IMR-90 (cell line): ENCODE results near the gene LYVE1. TPM values are rescaled to one million over a fixed set of nuclear protein-coding genes. Genes with fewer than 3 reads are reported as not detected.
A peak's percentile ranks its signal among the peaks of the same experiment; 100 is the strongest.

Experiments used
- ATAC-seq: fragments of 200-7000 bp; cut with Tn5 transposase; 2 replicates; pipeline ENCODE4 v1.9.1; 2020; ENCODE audit warnings: low read depth, mild to moderate bottlenecking, moderate library complexity
- BruUV-seq: library from RNA; stranded (reverse); fragments of 400-500 nt; replicated peaks from 2 replicates; lab custom pipeline; 2021; lab: Mats Ljungman, UMichigan
- CTCF ChIA-PET: fragments of 300-600 bp; formaldehyde crosslinking; extraction: SDS; loops from one replicate; lab custom pipeline; 2021; ENCODE audit warnings: antibody characterized with exemption; lab: Yijun Ruan, JAX
- POLR2A ChIA-PET: fragments of 300-600 bp; sonication (Branson Sonifier 250); formaldehyde crosslinking; loops from one replicate; lab custom pipeline; 2022; ENCODE audit warnings: antibody characterized with exemption; ENCODE audit not compliant: unreplicated experiment; lab: Charles Lee
- DNase-seq: peaks from one replicate; pipeline ENCODE4 v3.0.0; 2013
- H2AFZ ChIP-seq: replicated peaks from 2 replicates; pipeline ENCODE3; 2013; ENCODE audit warnings: low read length, mild to moderate bottlenecking; ENCODE audit not compliant: poor library complexity
- H2AK5ac ChIP-seq: 2 replicates; pipeline ENCODE4 v1.6.1; 2013; ENCODE audit warnings: low read depth, low read length, inconsistent platforms
- H2AK9ac ChIP-seq: replicated peaks from 2 replicates; pipeline ENCODE3; 2013; ENCODE audit warnings: mild to moderate bottlenecking, low read depth, low read length, moderate library complexity; ENCODE audit not compliant: poor library complexity
- H2BK120ac ChIP-seq: 2 replicates; pipeline ENCODE4 v1.6.1; 2013; ENCODE audit warnings: low read depth, low read length, inconsistent platforms
- H2BK15ac ChIP-seq: 3 replicates; pipeline ENCODE4 v1.6.1; 2013; ENCODE audit warnings: low read depth, low read length, inconsistent platforms
- H2BK20ac ChIP-seq: 2 replicates; pipeline ENCODE4 v1.6.1; 2013; ENCODE audit warnings: low read depth, mild to moderate bottlenecking, inconsistent platforms, low read length, moderate library complexity
- H2BK5ac ChIP-seq: 2 replicates; pipeline ENCODE4 v1.6.1; 2013; ENCODE audit warnings: mild to moderate bottlenecking, low read depth, low read length, inconsistent platforms; ENCODE audit not compliant: poor library complexity, severe bottlenecking
- H3K14ac ChIP-seq: replicated peaks from 2 replicates; pipeline ENCODE4 v1.6.1; 2013; ENCODE audit warnings: low read depth, low read length, inconsistent platforms
- H3K18ac ChIP-seq: 2 replicates; pipeline ENCODE4 v1.6.1; 2013; ENCODE audit warnings: low read depth, low read length, control low read depth
- H3K23ac ChIP-seq: 2 replicates; pipeline ENCODE4 v1.6.1; 2013; ENCODE audit warnings: low read depth, low read length, inconsistent platforms
- H3K27ac ChIP-seq: 2 replicates; pipeline ENCODE4 v1.5.1; 2013; ENCODE audit warnings: mild to moderate bottlenecking, control low read depth, low read length; ENCODE audit not compliant: insufficient read depth
- H3K27me3 ChIP-seq: 2 replicates; pipeline ENCODE4 v1.6.1; 2013; ENCODE audit warnings: low read length; ENCODE audit not compliant: control insufficient read depth, insufficient read depth
- H3K36me3 ChIP-seq: 2 replicates; pipeline ENCODE4 v1.6.1; 2013; ENCODE audit warnings: low read length, mixed read lengths; ENCODE audit not compliant: control insufficient read depth, insufficient read depth
- H3K4ac ChIP-seq: 2 replicates; pipeline ENCODE4 v1.6.1; 2013; ENCODE audit warnings: low read depth, low read length, inconsistent platforms
- H3K4me1 ChIP-seq: 2 replicates; pipeline ENCODE4 v1.6.1; 2013; ENCODE audit warnings: low read length, mixed read lengths; ENCODE audit not compliant: control insufficient read depth, insufficient read depth
- H3K4me2 ChIP-seq: 2 replicates; pipeline ENCODE4 v1.6.1; 2013; ENCODE audit warnings: low read depth, mild to moderate bottlenecking, control low read depth, low read length, moderate library complexity
- H3K4me3 ChIP-seq: 2 replicates; pipeline ENCODE4 v1.5.1; 2013; ENCODE audit warnings: low read depth, mild to moderate bottlenecking, control low read depth, low read length, moderate library complexity; ENCODE audit not compliant: insufficient read depth
- H3K56ac ChIP-seq: 2 replicates; pipeline ENCODE4 v1.6.1; 2013; ENCODE audit warnings: low read length, inconsistent platforms; ENCODE audit not compliant: insufficient read depth; ENCODE audit errors: extremely low read depth
- H3K79me1 ChIP-seq, 2 experiments: 2 replicates each; pipeline ENCODE4 v1.6.1; 2013; ENCODE audit warnings: low read length in 2 of 2, inconsistent platforms in 1 of 2, low read depth in 1 of 2
- H3K9ac ChIP-seq: 2 replicates; pipeline ENCODE4 v1.6.1; 2013; ENCODE audit warnings: low read depth, low read length, control low read depth
- H3K9me1 ChIP-seq: 2 replicates; pipeline ENCODE4 v1.6.1; 2013; ENCODE audit warnings: low read length, inconsistent platforms; ENCODE audit not compliant: insufficient read depth
- H3K9me3 ChIP-seq: 2 replicates; pipeline ENCODE4 v1.6.1; 2013; ENCODE audit warnings: low read length; ENCODE audit not compliant: control insufficient read depth, insufficient read depth
- H4K20me1 ChIP-seq: 2 replicates; pipeline ENCODE4 v1.6.1; 2013; ENCODE audit warnings: low read length, inconsistent platforms; ENCODE audit not compliant: insufficient read depth
- H4K5ac ChIP-seq: 2 replicates; pipeline ENCODE4 v1.6.1; 2013; ENCODE audit warnings: mild to moderate bottlenecking, low read depth, low read length, control low read depth
- H4K8ac ChIP-seq, 2 experiments: 2 replicates each; pipeline ENCODE4 v1.6.1; 2013; ENCODE audit warnings: low read depth in 2 of 2, low read length in 2 of 2, control low read depth in 1 of 2, inconsistent platforms in 1 of 2
- H4K91ac ChIP-seq: 2 replicates; pipeline ENCODE4 v1.6.1; 2013; ENCODE audit warnings: low read depth, low read length, inconsistent platforms; ENCODE audit not compliant: insufficient read depth
- ELK1 ChIP-seq: fragments of 150-350 bp; IDR thresholded peaks from 2 replicates; pipeline ENCODE4 v1.6.1; 2016; ENCODE audit warnings: low read depth, mild to moderate bottlenecking, low read length, moderate library complexity, borderline replicate concordance
- MAFK ChIP-seq: IDR thresholded peaks from 2 replicates; pipeline ENCODE4 v1.6.1; 2012; ENCODE audit warnings: low read depth, low read length, improper control_type of control experiment
- MAZ ChIP-seq: IDR thresholded peaks from 2 replicates; pipeline ENCODE4 v1.6.1; 2012; ENCODE audit warnings: low read depth, mild to moderate bottlenecking, low read length, improper control_type of control experiment, moderate library complexity, borderline replicate concordance
- MXI1 ChIP-seq: IDR thresholded peaks from 2 replicates; pipeline ENCODE4 v1.6.1; 2012; ENCODE audit warnings: low read depth, mild to moderate bottlenecking, low read length, moderate library complexity, borderline replicate concordance
- POLR2A ChIP-seq: IDR thresholded peaks from 2 replicates; pipeline ENCODE4 v1.6.1; 2012; ENCODE audit warnings: mild to moderate bottlenecking, low read depth, low read length
- dilution Hi-C: fragments of 300-500 bp; cut with HindIII; formaldehyde crosslinking; loops from one replicate; pipeline ENCODE4 v1.14.3; 2018; ENCODE audit warnings: low sequenced_read_pairs; ENCODE audit not compliant: unreplicated experiment
- in situ Hi-C: fragments of 300-500 bp; cut with MboI; formaldehyde crosslinking; loops from 3 replicates; pipeline ENCODE4 v1.14.3; 2019; ENCODE audit warnings: low sequenced_read_pairs, inconsistent platforms, mixed read lengths
- intact Hi-C: fragments of 100-400 bp; cut with micrococcal nuclease; formaldehyde crosslinking; loops from 2 replicates; pipeline ENCODE4 v1.10.0; 2022
- polyA plus RNA-seq, 3 experiments: library from polyadenylated mRNA; depleted of rRNA; stranded (reverse); fragments of >200 nt; gene quantifications; 2 replicates each; pipeline ENCODE4 v1.2.3, GENCODE V29; 2012; ENCODE audit warnings: low replicate concordance in 1 of 3
- total RNA-seq: library from RNA; depleted of rRNA; stranded (reverse); fragments of >200 nt; gene quantifications from 2 replicates; pipeline ENCODE4 v1.2.3, GENCODE V29; 2012

Gene LYVE1
- total and polyA plus RNA-seq, 2 of the 4 experiments (the other 2 are of a cell fraction) = not detected

- no peak overlapping the region for H2BK15ac ChIP-seq
- dilution Hi-C loops = no loop called here
- no peak overlapping the region for H3K56ac ChIP-seq
- H3K27ac ChIP-seq = no peak overlapping the region
- H3K79me1 ChIP-seq = peaks cover 17 to 27% of the 10 kb centered on the region in 2 experiments
- no peaks in the 10 kb centered on the region for H3K9me3 ChIP-seq
- no peak overlapping the region for H4K8ac ChIP-seq
- no peak overlapping the region for H2BK5ac ChIP-seq
- CTCF ChIA-PET = interaction anchor here (0.6 kb wide), 1 partner anchor 41 kb away, joined by 3 read pairs; no protein-coding TSS in a partner anchor
- H3K36me3 ChIP-seq = peaks cover 4% of the 10 kb centered on the region
- ATAC-seq (no peak), DNase-seq (no peak)
- H3K4me1 ChIP-seq = peaks cover 5% of the 10 kb centered on the region; the same call in 1 of the 2 replicates
- BruUV-seq = no TSS peak
- no peak overlapping the region for H2AFZ ChIP-seq
- POLR2A ChIA-PET = no interaction called here
- no peak overlapping the region for H3K18ac ChIP-seq
- H2AK5ac ChIP-seq = no peak overlapping the region
- no peak overlapping the region for H3K4ac ChIP-seq
- H4K5ac ChIP-seq = no peak overlapping the region
- no peak overlapping the region for H4K91ac ChIP-seq
- H2AK9ac ChIP-seq = no peak overlapping the region
- no peak overlapping the region for H3K4me3 ChIP-seq
- H3K9me1 ChIP-seq = peaks cover 2% of the 10 kb centered on the region
- no peak overlapping the region for H3K23ac ChIP-seq
- TF ChIP-seq ELK1 (no peak), MAFK (peak; percentile 31; the same call in 1 of the 2 replicates), POLR2A (no peak), MXI1 (no peak), MAZ (no peak)
- H4K20me1 ChIP-seq = no peaks in the 10 kb centered on the region; the same call in 1 of the 2 replicates
- no peak overlapping the region for H3K4me2 ChIP-seq
- in situ Hi-C loops = no loop called here
- no peak overlapping the region for H2BK20ac ChIP-seq
- H3K14ac ChIP-seq = no peak overlapping the region
- intact Hi-C loops = no loop called here
- H3K27me3 ChIP-seq = no peaks in the 10 kb centered on the region
- no peak overlapping the region for H3K9ac ChIP-seq
- no peak overlapping the region for H2BK120ac ChIP-seq
Observed at GRCh38 chr11:10533323-10533722, 35.1 kb downstream of the LYVE1 start.
